GM10266 (cell line): ENCODE results near the gene ZNF513.

Experiments
- DNase-seq: peaks from one replicate; pipeline ENCODE4 v3.0.0; 2012; ENCODE audit errors: extremely low spot score
- CTCF ChIP-seq: IDR thresholded peaks from 2 replicates; pipeline ENCODE4 v1.5.1; 2012; ENCODE audit warnings: mild to moderate bottlenecking, low read depth; ENCODE audit not compliant: control insufficient read depth, insufficient read depth; ENCODE audit errors: missing control alignments

Gene ZNF513

GRCh38 chr2:27420996-27421395 lies 40.5 kb upstream of the ZNF513 start:
- TF ChIP-seq CTCF: no peak
- DNase-seq: no peak

DNA sequence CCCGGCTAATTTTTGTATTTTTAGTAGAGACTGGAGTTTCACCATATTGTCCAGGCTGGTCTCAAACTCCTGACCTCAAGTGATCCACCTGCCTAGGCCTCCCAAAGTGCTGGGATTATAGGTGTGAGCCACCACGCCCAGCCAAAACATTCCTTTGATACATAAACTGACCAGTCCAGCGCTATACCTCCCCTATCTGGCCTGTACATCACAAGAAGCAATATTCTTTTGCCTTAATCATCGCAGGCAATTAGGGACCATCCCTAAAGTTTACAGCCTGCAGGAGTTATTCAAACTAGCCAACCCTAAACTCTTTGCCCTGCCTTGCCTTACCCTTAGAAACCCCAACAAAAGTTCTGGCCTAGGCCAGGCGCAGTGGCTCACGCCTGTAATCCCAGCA lies 35.6 kb upstream of the ZNF513 start:
- DNase-seq: no peak
- no peak for TF ChIP-seq CTCF

DNA sequence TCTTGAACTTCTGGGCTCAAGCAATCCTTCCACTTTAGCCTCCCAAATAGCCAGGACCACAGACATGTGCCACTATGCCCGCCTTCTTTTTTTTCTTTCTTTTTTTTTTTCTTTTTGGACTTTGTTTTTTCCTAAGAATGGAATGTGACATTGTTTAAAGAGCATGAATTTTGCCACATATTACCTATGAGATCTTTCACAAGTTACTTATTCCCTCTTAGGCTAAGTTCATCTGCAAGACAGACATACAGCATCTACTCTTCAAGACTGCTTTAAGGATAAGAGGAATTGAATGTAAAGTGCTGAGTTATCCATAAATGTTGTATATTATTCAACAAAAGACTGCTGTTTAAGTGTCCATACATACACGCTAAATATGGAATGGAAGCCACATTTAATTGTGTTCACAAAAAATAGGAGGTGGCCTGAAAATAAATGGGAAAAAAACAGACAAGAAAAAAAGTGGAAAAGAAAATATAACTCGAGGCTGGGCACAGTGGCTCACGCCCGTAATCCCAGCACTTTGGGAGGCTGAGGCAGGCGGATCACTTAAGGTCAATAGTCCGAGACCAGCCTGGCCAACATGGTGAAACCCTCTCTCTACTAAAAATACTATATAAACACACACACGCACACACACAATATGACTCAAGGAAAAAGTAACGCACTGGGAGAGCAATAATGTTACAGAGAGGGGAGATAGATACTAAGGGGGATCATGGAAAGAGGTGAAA lies 32.1 kb upstream of the ZNF513 start:
- TF ChIP-seq CTCF: no peak
- DNase-seq: no peak

GRCh38 chr2:27409321-27410073 lies 29.0 kb upstream of the ZNF513 start, which contains the start of gene PPM1G:
Gene PPM1G, minus strand, starts transcription at chr2:27409591. Its CDS starts 169 bp downstream, at chr2:27409422.
- DNase-seq: peak; percentile 97
- TF ChIP-seq CTCF: no peak

DNA sequence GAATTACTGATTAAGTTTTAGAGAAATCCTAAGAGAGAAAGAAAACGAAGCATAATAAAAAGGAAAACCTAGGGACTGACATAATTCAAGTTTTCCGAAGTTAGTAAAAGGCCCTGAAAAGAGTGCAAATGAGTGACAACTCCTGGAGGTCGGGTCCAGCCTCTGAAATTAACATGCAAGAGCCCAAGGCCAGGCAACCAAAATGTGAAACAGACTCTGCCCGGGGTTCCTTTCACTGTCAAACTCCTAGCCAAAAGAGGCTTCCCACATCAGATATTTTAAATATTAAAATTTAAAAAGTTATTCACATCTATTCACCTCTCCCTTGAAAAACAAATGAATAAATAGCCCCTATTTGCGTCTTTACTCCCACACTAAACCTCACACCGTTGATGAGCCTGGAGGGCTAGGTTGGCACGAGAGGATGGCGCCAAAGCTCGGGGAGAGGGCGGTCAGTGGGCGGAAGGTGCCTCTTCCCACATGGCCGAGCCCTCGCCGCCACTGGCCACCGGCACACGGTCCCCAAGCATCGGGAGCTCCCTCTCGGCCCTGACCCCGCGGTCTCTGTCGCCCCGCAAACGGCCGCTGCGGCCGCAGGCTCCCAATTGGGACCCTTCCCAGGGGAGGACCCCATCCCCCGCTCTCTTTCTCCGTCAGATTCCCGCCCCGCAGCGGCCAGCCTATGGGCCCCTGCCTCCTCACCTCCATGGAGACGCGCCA lies 28.2 kb upstream of the ZNF513 start:
- peak; percentile 51 for DNase-seq
- TF ChIP-seq CTCF: no peak

- DNase-seq: no peak
- TF ChIP-seq CTCF: peak; percentile 30
Observed at GRCh38 chr2:27407798-27408491, 27.4 kb upstream of the ZNF513 start.
